SK-N-SH (cell line): ENCODE measurements around the gene FIGNL2.
"Not testable (repeated sequence)": the region's sequence is repeated elsewhere in the genome, so short reads cannot be mapped to it uniquely, and the experiment has no call there.

ENCODE experiments used
- NFIC ChIP-seq: IDR thresholded peaks from 2 replicates; pipeline ENCODE4 v1.4.0; 2012; ENCODE audit warnings: borderline replicate concordance
- SIN3A ChIP-seq: IDR thresholded peaks from 2 replicates; pipeline ENCODE4 v1.6.1; 2012; ENCODE audit warnings: low read depth, mild to moderate bottlenecking, low read length, moderate library complexity, borderline replicate concordance
- TAF1 ChIP-seq: IDR thresholded peaks from 2 replicates; pipeline ENCODE4 v1.6.1; 2012; ENCODE audit warnings: low read depth, mild to moderate bottlenecking, low read length, moderate library complexity, borderline replicate concordance
- USF2 ChIP-seq: fragments of 150-350 bp; IDR thresholded peaks from 2 replicates; pipeline ENCODE4 v1.6.1; 2017; ENCODE audit warnings: antibody characterized with exemption, low read length, low read depth, borderline replicate concordance
- YY1 ChIP-seq: IDR thresholded peaks from 2 replicates; pipeline ENCODE4 v1.4.0; 2012; ENCODE audit warnings: low read depth, mild to moderate bottlenecking
- TF ChIP-seq, protein P1 (sequence below): fragments of 200-600 bp; sonication (generic); IDR thresholded peaks from 2 replicates; pipeline ENCODE4 v1.6.1; 2017; ENCODE audit warnings: antibody characterized with exemption, mild to moderate bottlenecking, moderate library complexity

- TF ChIP-seq, protein P1, sequence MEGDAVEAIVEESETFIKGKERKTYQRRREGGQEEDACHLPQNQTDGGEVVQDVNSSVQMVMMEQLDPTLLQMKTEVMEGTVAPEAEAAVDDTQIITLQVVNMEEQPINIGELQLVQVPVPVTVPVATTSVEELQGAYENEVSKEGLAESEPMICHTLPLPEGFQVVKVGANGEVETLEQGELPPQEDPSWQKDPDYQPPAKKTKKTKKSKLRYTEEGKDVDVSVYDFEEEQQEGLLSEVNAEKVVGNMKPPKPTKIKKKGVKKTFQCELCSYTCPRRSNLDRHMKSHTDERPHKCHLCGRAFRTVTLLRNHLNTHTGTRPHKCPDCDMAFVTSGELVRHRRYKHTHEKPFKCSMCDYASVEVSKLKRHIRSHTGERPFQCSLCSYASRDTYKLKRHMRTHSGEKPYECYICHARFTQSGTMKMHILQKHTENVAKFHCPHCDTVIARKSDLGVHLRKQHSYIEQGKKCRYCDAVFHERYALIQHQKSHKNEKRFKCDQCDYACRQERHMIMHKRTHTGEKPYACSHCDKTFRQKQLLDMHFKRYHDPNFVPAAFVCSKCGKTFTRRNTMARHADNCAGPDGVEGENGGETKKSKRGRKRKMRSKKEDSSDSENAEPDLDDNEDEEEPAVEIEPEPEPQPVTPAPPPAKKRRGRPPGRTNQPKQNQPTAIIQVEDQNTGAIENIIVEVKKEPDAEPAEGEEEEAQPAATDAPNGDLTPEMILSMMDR: not testable (repeated sequence)
- not testable (repeated sequence) for TF ChIP-seq USF2, SIN3A, NFIC, YY1, TAF1
These were observed 50.5 kb downstream of the FIGNL2 start for GRCh38 chr12:51798051-51798450.
